ENCODE results near the gene SLC16A3.

Gene SLC16A3

GRCh38 chr17:82226809-82227628 lies 1.8 kb upstream of the SLC16A3 start:
- H3K9me3 ChIP-seq (ENCODE audit: low read length), result no peaks in the 10 kb centered on the region
- H3K4me3 ChIP-seq (ENCODE audit: low read depth in 1 of 2, low read length in 2 of 2), result no peak overlapping the region
- no peaks in the 10 kb centered on the region for H3K36me3 ChIP-seq (ENCODE audit: insufficient read depth, low read length)
- peaks cover 17% of the 10 kb centered on the region for H3K4me1 ChIP-seq (ENCODE audit: insufficient read depth, low read length)
- H3K27me3 ChIP-seq (ENCODE audit: control insufficient read depth in 1 of 2, insufficient read depth in 2 of 2, low read length in 2 of 2), result peaks cover 0 to 12% of the 10 kb centered on the region in 2 donors
- H3K27ac ChIP-seq (ENCODE audit: low read depth, low read length), result no peak overlapping the region
- H3K9ac ChIP-seq (ENCODE audit: low read length), result no peak overlapping the region

GRCh38 chr17:82227629-82228277 lies 1.1 kb upstream of the SLC16A3 start:
- peaks cover 20% of the 10 kb centered on the region for H3K4me1 ChIP-seq (ENCODE audit: insufficient read depth, low read length)
- no peak overlapping the region for H3K4me3 ChIP-seq (ENCODE audit: low read depth in 1 of 2, low read length in 2 of 2)
- no peaks in the 10 kb centered on the region for H3K36me3 ChIP-seq (ENCODE audit: insufficient read depth, low read length)
- peak overlapping the region; percentile 7 for H3K27ac ChIP-seq (ENCODE audit: low read depth, low read length)
- peaks cover 0 to 12% of the 10 kb centered on the region in 2 donors for H3K27me3 ChIP-seq (ENCODE audit: control insufficient read depth in 1 of 2, insufficient read depth in 2 of 2, low read length in 2 of 2)
- no peak overlapping the region for H3K9ac ChIP-seq (ENCODE audit: low read length)
- no peaks in the 10 kb centered on the region for H3K9me3 ChIP-seq (ENCODE audit: low read length)

- H3K9ac ChIP-seq (ENCODE audit: low read length), result no peak overlapping the region
- no peak overlapping the region for H3K4me3 ChIP-seq (ENCODE audit: low read depth in 1 of 2, low read length in 2 of 2)
Measured at GRCh38 chr17:82228278-82228841, 482 bp upstream of the SLC16A3 start.

DNA sequence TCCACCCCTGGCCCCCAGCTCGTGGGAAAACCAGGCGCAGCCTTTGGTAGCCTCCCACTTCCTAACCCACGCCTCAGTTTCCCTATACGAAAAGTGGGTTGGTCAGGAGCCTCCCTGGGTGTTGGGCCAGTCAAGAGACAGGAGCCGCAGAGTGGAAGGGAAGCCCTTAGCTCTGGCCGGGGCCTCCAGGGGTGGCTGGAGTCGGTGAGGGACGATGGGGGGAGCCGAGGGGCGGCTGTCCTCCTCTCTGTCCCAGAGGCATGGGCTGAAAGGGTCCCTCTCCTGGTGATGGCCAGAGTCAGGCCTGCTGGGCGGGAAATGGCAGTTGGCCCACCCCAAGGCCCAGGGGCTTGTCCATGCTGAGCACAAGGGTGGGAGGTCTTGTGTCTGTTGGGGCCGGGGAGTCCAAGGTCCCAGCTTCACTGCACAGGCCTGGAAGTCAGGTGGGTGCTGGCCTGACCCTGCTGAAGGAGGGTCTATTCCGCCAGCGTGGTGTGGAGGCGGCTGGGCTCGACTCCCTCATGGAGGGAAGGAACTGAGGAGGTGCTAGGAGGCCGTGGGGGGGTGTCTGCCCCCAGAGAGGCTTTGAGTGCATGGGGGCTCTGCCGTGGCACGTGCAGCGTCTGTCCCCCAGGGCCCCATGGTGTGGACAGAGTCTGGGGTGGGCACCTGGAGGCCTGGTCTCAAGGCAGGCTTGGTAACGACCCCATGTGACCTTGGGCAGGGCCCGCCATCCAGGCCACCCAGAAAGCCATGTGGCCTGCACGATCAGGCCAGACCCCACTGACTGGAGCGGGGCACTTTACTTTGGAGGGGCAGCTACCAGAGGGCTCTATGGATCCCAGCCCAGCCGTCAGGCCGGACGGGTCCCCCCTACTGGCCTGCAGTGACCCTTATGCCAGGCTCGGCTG lies 1.1 kb downstream of the SLC16A3 start:
- H3K27ac ChIP-seq (ENCODE audit: low read depth, low read length), result peak overlapping the region; percentile 82
- no peaks in the 10 kb centered on the region for H3K9me3 ChIP-seq (ENCODE audit: low read length)
- H3K4me1 ChIP-seq (ENCODE audit: insufficient read depth, low read length), result peaks cover 26% of the 10 kb centered on the region
- H3K4me3 ChIP-seq (ENCODE audit: low read depth in 1 of 2, low read length in 2 of 2), result peak overlapping the region; percentile 38 to 74
- peaks cover 0 to 12% of the 10 kb centered on the region in 2 donors for H3K27me3 ChIP-seq (ENCODE audit: control insufficient read depth in 1 of 2, insufficient read depth in 2 of 2, low read length in 2 of 2)
- no peaks in the 10 kb centered on the region for H3K36me3 ChIP-seq (ENCODE audit: insufficient read depth, low read length)
- H3K9ac ChIP-seq (ENCODE audit: low read length), result no peak overlapping the region

More at GRCh38 chr17:82228278-82228841, 482 bp upstream of the SLC16A3 start:
- H3K27ac ChIP-seq (ENCODE audit: low read depth, low read length), result no peak overlapping the region
- peaks cover 20% of the 10 kb centered on the region for H3K4me1 ChIP-seq (ENCODE audit: insufficient read depth, low read length)
- H3K27me3 ChIP-seq (ENCODE audit: control insufficient read depth in 1 of 2, insufficient read depth in 2 of 2, low read length in 2 of 2), result peaks cover 0 to 12% of the 10 kb centered on the region in 2 donors
- H3K36me3 ChIP-seq (ENCODE audit: insufficient read depth, low read length), result no peaks in the 10 kb centered on the region
- H3K9me3 ChIP-seq (ENCODE audit: low read length), result no peaks in the 10 kb centered on the region

DNA sequence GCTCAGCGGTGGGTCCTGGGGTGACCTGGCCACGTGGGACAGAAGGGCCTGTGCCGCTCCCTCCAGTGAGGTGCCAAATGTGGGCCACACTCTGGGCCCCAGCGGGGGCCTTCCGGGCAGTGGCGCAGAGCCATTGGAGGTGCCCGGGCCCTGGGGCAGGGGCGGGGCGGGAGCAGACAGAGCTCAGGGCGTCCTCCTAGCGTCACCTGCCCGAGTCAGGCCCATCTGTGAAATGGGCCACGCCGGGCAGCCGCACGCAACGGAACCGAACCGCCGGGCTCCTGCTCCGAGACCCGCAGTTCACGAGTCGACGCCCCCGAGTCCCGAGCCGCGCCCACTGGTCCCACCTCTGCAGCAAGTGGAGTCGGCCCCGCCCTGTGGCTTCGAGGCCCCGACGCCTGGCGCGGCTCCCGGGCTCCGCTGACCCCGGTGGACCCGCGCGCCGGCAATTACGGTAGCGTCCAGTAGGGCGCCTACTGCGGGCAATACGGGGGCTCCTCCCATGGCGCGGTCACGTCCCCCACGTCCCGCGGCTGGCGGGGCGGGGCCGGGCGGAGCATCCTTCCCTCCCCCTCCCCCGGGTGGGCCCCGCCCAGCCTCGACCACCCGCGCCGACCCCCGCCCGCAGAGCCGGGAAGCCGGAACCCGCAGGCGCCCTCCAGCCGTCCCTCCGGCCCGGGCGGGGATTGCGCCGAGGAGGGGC lies 1.9 kb downstream of the SLC16A3 start:
- peak overlapping the region; percentile 21 for H3K9ac ChIP-seq (ENCODE audit: low read length)
- H3K4me1 ChIP-seq (ENCODE audit: insufficient read depth, low read length), result peaks cover 28% of the 10 kb centered on the region
- peak overlapping the region; percentile 82 for H3K27ac ChIP-seq (ENCODE audit: low read depth, low read length)
- H3K4me3 ChIP-seq (ENCODE audit: low read depth in 1 of 2, low read length in 2 of 2), result peak overlapping the region; percentile 73 to 74
- H3K9me3 ChIP-seq (ENCODE audit: low read length), result no peaks in the 10 kb centered on the region
- peaks cover 0 to 12% of the 10 kb centered on the region in 2 donors for H3K27me3 ChIP-seq (ENCODE audit: control insufficient read depth in 1 of 2, insufficient read depth in 2 of 2, low read length in 2 of 2)
- H3K36me3 ChIP-seq (ENCODE audit: insufficient read depth, low read length), result no peaks in the 10 kb centered on the region

DNA sequence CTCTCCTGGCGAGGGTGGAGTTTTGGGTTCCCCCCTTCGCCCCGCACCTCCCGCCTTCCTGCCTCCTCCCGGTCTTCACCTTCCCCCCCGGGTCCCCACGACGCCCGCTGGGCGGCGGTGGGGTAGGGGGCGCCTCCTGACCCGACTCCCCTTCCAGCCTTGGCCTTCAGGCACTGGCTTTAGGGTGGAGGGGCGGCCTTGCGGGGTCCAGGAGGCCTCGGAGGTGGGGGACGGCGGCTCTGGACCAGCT lies 2.4 kb downstream of the SLC16A3 start:
- Histone ChIP-seq H3K27me3 (ENCODE audit: control insufficient read depth in 1 of 2, insufficient read depth in 2 of 2, low read length in 2 of 2) (peaks cover 0 to 12% of the 10 kb centered on the region in 2 donors), H3K9ac (ENCODE audit: low read length) (peak overlapping the region; percentile 21), H3K4me1 (ENCODE audit: insufficient read depth, low read length) (peaks cover 33% of the 10 kb centered on the region), H3K27ac (ENCODE audit: low read depth, low read length) (peak overlapping the region; percentile 82), H3K36me3 (ENCODE audit: insufficient read depth, low read length) (no peaks in the 10 kb centered on the region), H3K9me3 (ENCODE audit: low read length) (no peaks in the 10 kb centered on the region), H3K4me3 (ENCODE audit: low read depth in 1 of 2, low read length in 2 of 2) (peak overlapping the region; percentile 73 to 74)

GRCh38 chr17:82231562-82232321 lies 2.9 kb downstream of the SLC16A3 start:
- H3K4me3 ChIP-seq (ENCODE audit: low read depth in 1 of 2, low read length in 2 of 2), result peak overlapping the region; percentile 73 to 74
- no peaks in the 10 kb centered on the region for H3K9me3 ChIP-seq (ENCODE audit: low read length)
- H3K9ac ChIP-seq (ENCODE audit: low read length), result peak overlapping the region; percentile 21
- H3K36me3 ChIP-seq (ENCODE audit: insufficient read depth, low read length), result no peaks in the 10 kb centered on the region
- H3K27me3 ChIP-seq (ENCODE audit: control insufficient read depth in 1 of 2, insufficient read depth in 2 of 2, low read length in 2 of 2), result peaks cover 0 to 12% of the 10 kb centered on the region in 2 donors
- peaks cover 36% of the 10 kb centered on the region for H3K4me1 ChIP-seq (ENCODE audit: insufficient read depth, low read length)
- H3K27ac ChIP-seq (ENCODE audit: low read depth, low read length), result peak overlapping the region; percentile 82

DNA sequence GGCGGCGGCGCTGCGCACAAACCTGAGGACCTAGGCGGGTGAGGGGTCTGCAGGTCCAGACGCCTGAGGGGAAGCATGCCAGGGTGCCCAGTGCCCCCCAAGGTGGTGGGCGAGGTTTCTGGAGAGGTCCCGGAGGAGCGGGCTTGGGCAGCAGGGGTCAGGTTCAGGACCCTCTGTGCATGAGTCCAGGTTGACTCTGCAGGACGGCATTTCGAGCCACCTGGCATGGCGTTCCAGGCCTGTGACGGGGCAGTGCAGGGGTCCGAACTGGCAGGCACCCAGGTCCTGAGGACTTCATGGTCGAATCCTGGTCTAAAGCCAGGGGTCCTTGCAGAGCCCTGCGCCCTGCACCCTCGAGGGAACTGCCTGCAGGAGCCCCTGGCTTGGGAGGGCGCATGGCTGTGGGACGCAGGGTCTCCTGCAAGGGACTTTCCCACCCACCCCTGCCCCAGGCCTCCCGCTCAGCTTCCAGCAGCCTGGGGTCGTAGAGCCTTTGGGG lies 3.5 kb downstream of the SLC16A3 start:
- no peak overlapping the region for H3K27ac ChIP-seq (ENCODE audit: low read depth, low read length)
- no peak overlapping the region for H3K9ac ChIP-seq (ENCODE audit: low read length)
- peaks cover 0 to 12% of the 10 kb centered on the region in 2 donors for H3K27me3 ChIP-seq (ENCODE audit: control insufficient read depth in 1 of 2, insufficient read depth in 2 of 2, low read length in 2 of 2)
- peak overlapping the region in 1 of 2 donors; percentile 73 for H3K4me3 ChIP-seq (ENCODE audit: low read depth in 1 of 2, low read length in 2 of 2)
- peaks cover 36% of the 10 kb centered on the region for H3K4me1 ChIP-seq (ENCODE audit: insufficient read depth, low read length)
- H3K9me3 ChIP-seq (ENCODE audit: low read length), result no peaks in the 10 kb centered on the region
- no peaks in the 10 kb centered on the region for H3K36me3 ChIP-seq (ENCODE audit: insufficient read depth, low read length)

DNA sequence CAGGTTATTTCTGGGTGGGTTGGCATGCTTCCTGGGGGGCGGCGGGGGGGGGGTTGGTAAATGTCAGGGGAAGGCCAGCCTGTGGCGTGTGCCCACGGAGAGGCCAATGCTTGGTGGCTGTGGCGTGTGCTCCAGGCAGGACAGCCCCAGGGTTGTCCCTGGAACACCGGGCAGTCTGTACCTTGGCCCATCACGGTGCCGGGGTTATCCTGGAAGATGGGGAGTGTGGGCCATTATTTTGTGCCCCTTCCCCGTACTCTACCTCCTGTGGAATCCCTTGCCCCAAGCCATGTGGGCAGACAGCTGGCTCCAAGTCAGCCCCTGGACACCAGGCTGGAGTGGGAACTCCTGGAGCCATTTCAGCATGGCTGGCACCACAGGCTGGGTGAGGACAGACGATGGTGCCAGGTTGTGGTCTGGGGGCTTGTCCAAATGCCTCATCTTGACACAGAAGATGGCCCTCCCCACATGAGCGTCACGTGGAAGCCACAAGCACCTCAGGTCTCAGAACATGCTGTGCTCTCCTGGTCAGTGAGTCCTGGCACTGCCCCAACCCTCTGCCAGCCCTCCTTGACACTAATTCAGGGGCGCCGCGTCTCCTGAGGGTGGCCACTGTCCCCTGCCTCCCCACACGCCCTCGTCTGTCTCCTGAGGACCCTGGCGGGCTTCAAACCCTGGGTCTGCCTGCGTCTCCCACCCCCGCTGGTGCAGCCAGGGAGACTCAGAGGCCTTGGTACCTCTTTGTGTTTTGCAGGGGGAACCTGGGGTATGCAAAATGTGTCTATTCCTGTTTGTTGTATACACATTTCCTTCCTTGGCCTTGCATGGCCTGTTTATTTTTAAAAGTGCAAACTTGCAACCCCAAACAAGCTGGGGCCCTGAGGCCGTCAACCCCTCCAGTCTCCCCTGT lies 4.3 kb downstream of the SLC16A3 start:
- no peak overlapping the region for H3K4me3 ChIP-seq (ENCODE audit: low read depth in 1 of 2, low read length in 2 of 2)
- H3K36me3 ChIP-seq (ENCODE audit: insufficient read depth, low read length), result no peaks in the 10 kb centered on the region
- H3K27me3 ChIP-seq (ENCODE audit: control insufficient read depth in 1 of 2, insufficient read depth in 2 of 2, low read length in 2 of 2), result peaks cover 0 to 6% of the 10 kb centered on the region in 2 donors
- peaks cover 43% of the 10 kb centered on the region for H3K4me1 ChIP-seq (ENCODE audit: insufficient read depth, low read length)
- no peaks in the 10 kb centered on the region for H3K9me3 ChIP-seq (ENCODE audit: low read length)
- H3K9ac ChIP-seq (ENCODE audit: low read length), result no peak overlapping the region
- no peak overlapping the region for H3K27ac ChIP-seq (ENCODE audit: low read depth, low read length)

All from muscle layer of colon (tissue), 2 donors.